Measurements from ENCODE around the gene SOX6. TPM values are rescaled to one million over a fixed set of nuclear protein-coding genes. Genes with fewer than 3 reads are reported as not detected.

SOX6 gene
- polyA plus RNA-seq, 1 of the 3 experiments (the other 2 are of a cell fraction), result 0.03 TPM

DNA sequence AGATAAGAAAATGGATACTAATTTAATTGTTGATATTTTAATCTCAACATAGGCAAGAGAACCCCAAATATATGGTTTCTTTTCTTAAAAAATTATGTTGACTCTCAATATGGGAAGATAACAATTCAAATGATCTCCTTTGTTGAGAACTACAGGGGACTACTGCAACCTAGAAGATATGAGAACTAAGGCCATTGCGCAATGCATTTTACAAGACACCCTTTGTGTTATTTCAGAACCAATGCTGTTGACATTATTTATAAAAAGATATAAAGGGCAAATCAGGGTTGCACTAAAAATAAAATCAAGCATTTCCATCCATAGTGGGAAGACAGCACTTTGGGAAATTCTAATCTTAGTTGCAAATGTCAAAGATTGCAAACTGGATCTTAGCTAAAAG, 322.3 kb downstream of the SOX6 start:
- no peaks in the 10 kb centered on the region for H3K9me3 ChIP-seq
- no peak for DNase-seq
- 86% methylated on average over 1 of the region's 1 CpG for WGBS (ENCODE audit: low lambda C conversion rate)
- TF ChIP-seq CHD2 (IDR thresholded peaks at IDR 0.05; ENCODE audit: low read length, partially characterized antibody) (no peak), EZH2phosphoT487 (IDR thresholded peaks at IDR 0.05; ENCODE audit: borderline replicate concordance, low read depth) (no peak), ELF1 (IDR thresholded peaks at IDR 0.05) (no peak), TAF1 (IDR thresholded peaks at IDR 0.05; ENCODE audit: borderline replicate concordance, low read depth, low read length) (no peak), NFIC (IDR thresholded peaks at IDR 0.05; ENCODE audit: borderline replicate concordance) (no peak), RXRA (IDR thresholded peaks at IDR 0.05; ENCODE audit: borderline replicate concordance, low read depth) (no peak), JUND (IDR thresholded peaks at IDR 0.05) (no peak), MXI1 (IDR thresholded peaks at IDR 0.05; ENCODE audit: low read depth, low read length) (no peak), RFX5 (IDR thresholded peaks at IDR 0.05; ENCODE audit: low read length) (no peak), FOXJ3 (CRISPR knock-in tag; IDR thresholded peaks at IDR 0.05) (no peak), GABPA (IDR thresholded peaks at IDR 0.05; ENCODE audit: low read depth) (no peak), EP300 (IDR thresholded peaks at IDR 0.05; ENCODE audit: borderline replicate concordance in 1 of 2, low read depth in 1 of 2, low read length in 1 of 2) (no peak), FOSL2 (IDR thresholded peaks at IDR 0.05; ENCODE audit: borderline replicate concordance, low read depth) (no peak), TEAD4 (IDR thresholded peaks at IDR 0.05; ENCODE audit: borderline replicate concordance, insufficient read depth) (no peak), SIN3A (IDR thresholded peaks at IDR 0.05; ENCODE audit: borderline replicate concordance, low read depth, low read length) (no peak), GATA2 (CRISPR knock-in tag; IDR thresholded peaks at IDR 0.05) (no peak)
- TF ChIP-seq, protein P1, sequence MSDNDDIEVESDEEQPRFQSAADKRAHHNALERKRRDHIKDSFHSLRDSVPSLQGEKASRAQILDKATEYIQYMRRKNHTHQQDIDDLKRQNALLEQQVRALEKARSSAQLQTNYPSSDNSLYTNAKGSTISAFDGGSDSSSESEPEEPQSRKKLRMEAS (IDR thresholded peaks at IDR 0.05; ENCODE audit: low read depth), result no peak
- TF ChIP-seq, protein P2, sequence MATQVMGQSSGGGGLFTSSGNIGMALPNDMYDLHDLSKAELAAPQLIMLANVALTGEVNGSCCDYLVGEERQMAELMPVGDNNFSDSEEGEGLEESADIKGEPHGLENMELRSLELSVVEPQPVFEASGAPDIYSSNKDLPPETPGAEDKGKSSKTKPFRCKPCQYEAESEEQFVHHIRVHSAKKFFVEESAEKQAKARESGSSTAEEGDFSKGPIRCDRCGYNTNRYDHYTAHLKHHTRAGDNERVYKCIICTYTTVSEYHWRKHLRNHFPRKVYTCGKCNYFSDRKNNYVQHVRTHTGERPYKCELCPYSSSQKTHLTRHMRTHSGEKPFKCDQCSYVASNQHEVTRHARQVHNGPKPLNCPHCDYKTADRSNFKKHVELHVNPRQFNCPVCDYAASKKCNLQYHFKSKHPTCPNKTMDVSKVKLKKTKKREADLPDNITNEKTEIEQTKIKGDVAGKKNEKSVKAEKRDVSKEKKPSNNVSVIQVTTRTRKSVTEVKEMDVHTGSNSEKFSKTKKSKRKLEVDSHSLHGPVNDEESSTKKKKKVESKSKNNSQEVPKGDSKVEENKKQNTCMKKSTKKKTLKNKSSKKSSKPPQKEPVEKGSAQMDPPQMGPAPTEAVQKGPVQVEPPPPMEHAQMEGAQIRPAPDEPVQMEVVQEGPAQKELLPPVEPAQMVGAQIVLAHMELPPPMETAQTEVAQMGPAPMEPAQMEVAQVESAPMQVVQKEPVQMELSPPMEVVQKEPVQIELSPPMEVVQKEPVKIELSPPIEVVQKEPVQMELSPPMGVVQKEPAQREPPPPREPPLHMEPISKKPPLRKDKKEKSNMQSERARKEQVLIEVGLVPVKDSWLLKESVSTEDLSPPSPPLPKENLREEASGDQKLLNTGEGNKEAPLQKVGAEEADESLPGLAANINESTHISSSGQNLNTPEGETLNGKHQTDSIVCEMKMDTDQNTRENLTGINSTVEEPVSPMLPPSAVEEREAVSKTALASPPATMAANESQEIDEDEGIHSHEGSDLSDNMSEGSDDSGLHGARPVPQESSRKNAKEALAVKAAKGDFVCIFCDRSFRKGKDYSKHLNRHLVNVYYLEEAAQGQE (IDR thresholded peaks at IDR 0.05; ENCODE audit: low read depth, low read length), result no peak
- TF ChIP-seq, protein P3, sequence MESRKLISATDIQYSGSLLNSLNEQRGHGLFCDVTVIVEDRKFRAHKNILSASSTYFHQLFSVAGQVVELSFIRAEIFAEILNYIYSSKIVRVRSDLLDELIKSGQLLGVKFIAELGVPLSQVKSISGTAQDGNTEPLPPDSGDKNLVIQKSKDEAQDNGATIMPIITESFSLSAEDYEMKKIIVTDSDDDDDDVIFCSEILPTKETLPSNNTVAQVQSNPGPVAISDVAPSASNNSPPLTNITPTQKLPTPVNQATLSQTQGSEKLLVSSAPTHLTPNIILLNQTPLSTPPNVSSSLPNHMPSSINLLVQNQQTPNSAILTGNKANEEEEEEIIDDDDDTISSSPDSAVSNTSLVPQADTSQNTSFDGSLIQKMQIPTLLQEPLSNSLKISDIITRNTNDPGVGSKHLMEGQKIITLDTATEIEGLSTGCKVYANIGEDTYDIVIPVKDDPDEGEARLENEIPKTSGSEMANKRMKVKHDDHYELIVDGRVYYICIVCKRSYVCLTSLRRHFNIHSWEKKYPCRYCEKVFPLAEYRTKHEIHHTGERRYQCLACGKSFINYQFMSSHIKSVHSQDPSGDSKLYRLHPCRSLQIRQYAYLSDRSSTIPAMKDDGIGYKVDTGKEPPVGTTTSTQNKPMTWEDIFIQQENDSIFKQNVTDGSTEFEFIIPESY (IDR thresholded peaks at IDR 0.05; ENCODE audit: borderline replicate concordance, low read depth), result no peak
- TF ChIP-seq, protein P4, sequence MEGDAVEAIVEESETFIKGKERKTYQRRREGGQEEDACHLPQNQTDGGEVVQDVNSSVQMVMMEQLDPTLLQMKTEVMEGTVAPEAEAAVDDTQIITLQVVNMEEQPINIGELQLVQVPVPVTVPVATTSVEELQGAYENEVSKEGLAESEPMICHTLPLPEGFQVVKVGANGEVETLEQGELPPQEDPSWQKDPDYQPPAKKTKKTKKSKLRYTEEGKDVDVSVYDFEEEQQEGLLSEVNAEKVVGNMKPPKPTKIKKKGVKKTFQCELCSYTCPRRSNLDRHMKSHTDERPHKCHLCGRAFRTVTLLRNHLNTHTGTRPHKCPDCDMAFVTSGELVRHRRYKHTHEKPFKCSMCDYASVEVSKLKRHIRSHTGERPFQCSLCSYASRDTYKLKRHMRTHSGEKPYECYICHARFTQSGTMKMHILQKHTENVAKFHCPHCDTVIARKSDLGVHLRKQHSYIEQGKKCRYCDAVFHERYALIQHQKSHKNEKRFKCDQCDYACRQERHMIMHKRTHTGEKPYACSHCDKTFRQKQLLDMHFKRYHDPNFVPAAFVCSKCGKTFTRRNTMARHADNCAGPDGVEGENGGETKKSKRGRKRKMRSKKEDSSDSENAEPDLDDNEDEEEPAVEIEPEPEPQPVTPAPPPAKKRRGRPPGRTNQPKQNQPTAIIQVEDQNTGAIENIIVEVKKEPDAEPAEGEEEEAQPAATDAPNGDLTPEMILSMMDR (IDR thresholded peaks at IDR 0.05), result no peak
- no peak overlapping the region for H3K4me2 ChIP-seq
- no peaks in the 10 kb centered on the region for H4K20me1 ChIP-seq (ENCODE audit: insufficient read depth)
- no peak overlapping the region for H3K9ac ChIP-seq
- H3K27ac ChIP-seq (ENCODE audit: low read depth in 2 of 2, low read length in 1 of 2), result no peak overlapping the region
- no peak overlapping the region for H2AFZ ChIP-seq (ENCODE audit: low read depth)
- H3K9me2 ChIP-seq, result no peaks in the 10 kb centered on the region
- H3K36me3 ChIP-seq (replicated peaks in 1 of 2; ENCODE audit: control insufficient read depth in 1 of 2, insufficient read depth in 2 of 2, low read length in 1 of 2), result no peaks in the 10 kb centered on the region
- no peak overlapping the region for H3K4me3 ChIP-seq (ENCODE audit: low read depth in 2 of 2, low read length in 1 of 2)
- ChIA-PET CTCF (interaction anchor here (1.0 kb wide), 1 partner anchor 10 kb away, joined by 3 read pairs; no protein-coding TSS in a partner anchor), POLR2A (no interaction called here)
- H3F3A ChIP-seq (replicated peaks; ENCODE audit: insufficient read depth), result no peaks in the 10 kb centered on the region
- no peaks in the 10 kb centered on the region for H3K4me1 ChIP-seq (ENCODE audit: control insufficient read depth in 1 of 2, insufficient read depth in 2 of 2, low read depth in 1 of 2, low read length in 1 of 2)
- H3K79me2 ChIP-seq (ENCODE audit: insufficient read depth), result no peaks in the 10 kb centered on the region
- no peaks in the 10 kb centered on the region for H3K27me3 ChIP-seq (ENCODE audit: insufficient read depth)

All from SK-N-SH (cell line).